HG03064 (cell line): Measurements from ENCODE around the gene ADPRM.
A peak's percentile ranks its signal among the peaks of the same experiment; 100 is the strongest.
"Not testable (repeated sequence)": the region's sequence is repeated elsewhere in the genome, so short reads cannot be mapped to it uniquely, and the experiment has no call there.

Experiments used
- ATAC-seq: cut with Tn5 transposase; IDR thresholded peaks from one replicate; pipeline ENCODE4 v1.9.1; 2021; ENCODE audit warnings: low read depth; ENCODE audit not compliant: unreplicated experiment

ADPRM gene, protein sequence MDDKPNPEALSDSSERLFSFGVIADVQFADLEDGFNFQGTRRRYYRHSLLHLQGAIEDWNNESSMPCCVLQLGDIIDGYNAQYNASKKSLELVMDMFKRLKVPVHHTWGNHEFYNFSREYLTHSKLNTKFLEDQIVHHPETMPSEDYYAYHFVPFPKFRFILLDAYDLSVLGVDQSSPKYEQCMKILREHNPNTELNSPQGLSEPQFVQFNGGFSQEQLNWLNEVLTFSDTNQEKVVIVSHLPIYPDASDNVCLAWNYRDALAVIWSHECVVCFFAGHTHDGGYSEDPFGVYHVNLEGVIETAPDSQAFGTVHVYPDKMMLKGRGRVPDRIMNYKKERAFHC

GRCh38 chr17:10697092-10698081 lies at the start of gene ADPRM, which contains the start of gene SCO1:
Gene ADPRM (plus strand): TSS chr17:10697594. CDS start chr17:10704927, 7,333 bp downstream.
Gene SCO1 (minus strand): TSS chr17:10697533. CDS start chr17:10697507, 26 bp downstream.
- ATAC-seq: peak; percentile 95

DNA sequence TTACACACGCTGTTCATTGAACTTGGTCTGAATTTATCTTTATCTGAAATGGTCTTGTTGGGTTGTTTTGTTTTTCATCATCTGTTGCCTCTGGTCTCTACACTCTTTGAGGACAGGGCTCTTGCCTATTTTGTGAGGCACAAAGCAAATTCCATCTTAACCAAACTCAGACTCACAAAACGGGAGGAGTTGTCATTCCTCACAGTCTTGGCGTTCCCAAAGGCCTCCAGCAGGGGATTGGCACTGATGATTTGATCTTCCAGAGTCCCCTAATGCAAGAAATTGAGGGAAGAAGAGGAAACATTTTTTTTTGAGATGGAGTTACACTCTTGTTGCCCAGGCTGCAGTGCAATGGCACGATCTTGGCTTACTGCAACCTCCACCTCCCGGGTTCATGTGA lies 49.0 kb upstream of the ADPRM start:
- no peak for ATAC-seq

DNA sequence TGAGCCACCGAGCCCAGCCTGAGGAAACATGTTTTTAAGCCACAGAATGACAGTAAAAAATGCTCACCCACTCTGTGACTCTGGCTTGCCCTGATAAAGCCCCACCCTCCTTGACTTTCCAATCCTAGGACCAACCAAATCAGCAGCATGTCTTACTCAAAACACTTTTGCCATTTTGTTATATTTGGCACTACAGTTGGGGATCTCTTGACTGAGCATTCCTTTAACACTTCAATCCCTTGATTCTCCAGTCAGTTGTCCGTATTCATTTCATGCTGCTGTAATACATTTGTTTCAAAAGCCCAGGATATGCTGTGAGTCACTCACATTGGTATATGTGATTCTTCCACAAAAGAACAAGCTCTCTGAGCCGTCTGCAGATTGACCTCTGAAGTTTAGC lies 48.4 kb upstream of the ADPRM start:
- no peak for ATAC-seq

- no peak for ATAC-seq
Measured at GRCh38 chr17:10649602-10650001, 47.8 kb upstream of the ADPRM start.

- ATAC-seq: no peak
Measured at GRCh38 chr17:10651927-10652326, 45.5 kb upstream of the ADPRM start.

DNA sequence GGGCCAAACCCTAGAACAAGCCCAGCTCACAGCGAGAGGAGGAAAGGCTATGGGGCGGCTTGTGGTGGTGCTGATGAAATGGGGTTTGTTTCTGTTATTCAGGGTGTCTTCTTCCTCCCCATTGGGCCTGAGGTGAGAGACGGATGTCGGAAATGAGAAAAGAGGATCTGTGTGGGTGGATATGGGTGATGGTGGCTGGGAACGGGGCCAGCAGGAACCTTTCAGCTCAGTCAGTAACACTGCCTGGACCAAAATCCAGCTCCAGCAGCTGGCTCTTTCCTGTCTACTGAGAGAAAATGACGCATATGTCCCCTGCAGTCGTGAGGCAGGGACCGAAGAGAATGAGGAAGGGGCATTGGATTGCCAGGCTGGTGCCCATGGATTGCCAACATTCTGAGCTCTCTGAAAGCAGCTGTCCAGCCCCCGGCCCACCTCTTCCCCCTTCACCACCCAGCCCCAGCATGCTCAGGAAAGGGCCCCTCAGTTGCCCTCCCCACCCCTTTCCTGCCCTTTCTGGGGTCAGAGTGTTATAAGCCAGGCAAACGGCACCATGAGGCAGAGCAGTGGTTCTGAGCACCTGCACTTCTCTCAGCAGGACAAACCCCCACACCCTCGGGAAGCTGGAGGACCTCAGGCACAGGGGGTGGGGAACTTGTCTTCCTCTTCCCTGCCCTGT lies 44.3 kb upstream of the ADPRM start:
- ATAC-seq: no peak

GRCh38 chr17:10653987-10654386 lies 43.4 kb upstream of the ADPRM start:
- no peak for ATAC-seq

- ATAC-seq: no peak
Measured at GRCh38 chr17:10657148-10657547, 40.2 kb upstream of the ADPRM start, which contains the start of gene MYH3. Gene MYH3 (minus strand): TSS chr17:10657309. CDS start chr17:10655064, 2,245 bp downstream.

GRCh38 chr17:10657879-10658278 lies 39.5 kb upstream of the ADPRM start:
- no peak for ATAC-seq

DNA sequence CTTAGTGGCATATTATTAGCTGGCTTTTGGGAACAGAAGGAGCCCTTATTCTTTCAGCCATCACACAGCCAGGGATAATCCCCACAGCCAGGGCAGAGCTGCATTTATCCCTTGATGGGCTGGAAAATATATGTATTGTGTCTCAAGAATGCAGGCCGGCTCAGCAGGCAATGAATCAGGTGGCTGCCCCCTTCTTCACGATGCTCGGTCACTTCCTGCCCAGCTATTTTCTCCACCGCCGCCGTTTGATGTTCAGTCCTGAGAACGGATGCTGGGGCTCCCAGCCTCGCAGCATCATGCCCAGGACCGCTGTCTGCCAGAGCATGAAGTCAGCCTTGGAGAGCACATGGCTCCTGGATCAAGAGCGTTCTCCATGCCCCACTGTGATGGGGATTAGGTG lies 36.0 kb upstream of the ADPRM start:
- no peak for ATAC-seq

DNA sequence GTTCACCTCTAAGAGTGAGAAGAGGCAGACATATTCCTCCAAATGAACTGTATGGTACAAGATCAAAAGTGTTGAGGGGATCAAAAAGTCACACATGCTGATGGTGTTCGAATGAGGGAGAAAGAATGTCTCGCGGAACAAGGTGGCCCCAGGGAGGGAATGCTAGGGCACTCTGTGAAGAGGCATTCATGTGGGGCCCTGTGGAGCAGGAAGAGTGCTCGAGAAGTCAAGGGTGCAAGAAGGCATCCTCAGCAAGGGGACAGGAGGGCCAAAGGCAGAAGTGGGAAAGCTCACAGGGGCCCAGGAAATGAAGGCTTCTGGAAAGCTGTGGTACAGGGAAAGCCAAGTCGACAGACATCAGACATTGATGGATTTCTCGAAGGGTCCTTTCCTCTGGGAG lies 34.2 kb upstream of the ADPRM start:
- no peak for ATAC-seq

GRCh38 chr17:10664571-10664970 lies 32.8 kb upstream of the ADPRM start:
- no peak for ATAC-seq

GRCh38 chr17:10666906-10667305 lies 30.5 kb upstream of the ADPRM start:
- no peak for ATAC-seq

DNA sequence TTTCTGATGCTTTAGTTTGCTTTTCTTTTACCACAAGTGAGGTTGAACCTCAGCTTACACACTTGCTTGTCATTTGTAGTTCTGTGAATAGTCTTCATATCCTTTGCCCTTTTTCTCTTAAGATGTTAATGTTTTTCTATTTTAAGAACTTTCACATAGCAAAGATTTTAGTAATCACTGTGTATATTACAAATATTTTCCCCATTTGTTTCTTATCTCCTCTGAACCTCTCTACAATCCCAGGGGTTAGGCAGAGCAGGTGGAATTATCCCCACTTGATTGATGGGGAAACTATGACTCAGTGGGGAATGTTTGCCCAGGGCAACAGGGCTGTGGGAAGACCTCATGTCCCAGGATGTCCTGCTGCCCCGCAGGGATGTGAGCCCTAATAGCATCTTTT lies 28.6 kb upstream of the ADPRM start:
- no peak for ATAC-seq

GRCh38 chr17:10673312-10673711 lies 24.1 kb upstream of the ADPRM start:
- no peak for ATAC-seq

GRCh38 chr17:10674704-10675103 lies 22.7 kb upstream of the ADPRM start:
- ATAC-seq: no peak

GRCh38 chr17:10681866-10682446 lies 15.4 kb upstream of the ADPRM start:
- ATAC-seq: no peak

GRCh38 chr17:10683853-10684252 lies 13.5 kb upstream of the ADPRM start:
- no peak for ATAC-seq

DNA sequence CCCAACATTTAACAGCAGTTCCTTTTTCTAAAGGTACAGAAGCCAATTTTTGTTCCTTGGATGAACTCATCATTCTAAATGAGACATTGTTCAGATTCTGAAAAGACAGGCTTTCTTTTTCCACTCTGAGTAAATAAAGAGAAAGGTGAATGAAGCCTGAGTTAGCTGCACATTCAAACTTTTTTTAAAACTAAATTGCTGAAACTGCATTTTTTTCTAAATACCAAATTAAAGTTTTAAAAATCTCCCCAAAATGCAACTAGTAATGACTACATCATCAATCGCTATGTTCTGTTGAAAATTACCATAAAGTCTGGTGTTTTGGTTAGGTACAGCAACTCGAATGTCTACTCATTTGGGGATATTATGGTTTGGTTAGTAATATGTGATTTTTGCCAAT lies 9.9 kb upstream of the ADPRM start:
- ATAC-seq: no peak

GRCh38 chr17:10695875-10696407 lies 1.5 kb upstream of the ADPRM start:
- not testable (repeated sequence) for ATAC-seq
